Activated T-cell treated with anti-CD3 and anti-CD28 coated beads, Interleukin-2, amount 50 U/mL, for 24 hours (primary cell): Measurements from ENCODE around the gene STRA6.
A peak's percentile ranks its signal among the peaks of the same experiment; 100 is the strongest.

Experiments used
- DNase-seq: peaks from one replicate; pipeline ENCODE4 v3.0.0-alpha.2; 2020
- H3K27ac Mint-ChIP-seq: 2 replicates; pipeline ENCODE4 v1.8.0; 2020; ENCODE audit warnings: mild to moderate bottlenecking, mixed read lengths
- H3K27me3 Mint-ChIP-seq: 2 replicates; pipeline ENCODE4 v1.8.0; 2020; ENCODE audit warnings: mixed read lengths
- H3K36me3 Mint-ChIP-seq: 2 replicates; pipeline ENCODE4 v1.8.0; 2020; ENCODE audit warnings: low read depth, mixed read lengths
- H3K4me1 Mint-ChIP-seq: 2 replicates; pipeline ENCODE4 v1.8.0; 2020; ENCODE audit warnings: low read depth, mixed read lengths
- H3K4me3 Mint-ChIP-seq: 2 replicates; pipeline ENCODE4 v1.8.0; 2020; ENCODE audit warnings: mild to moderate bottlenecking, moderate library complexity, mixed read lengths
- H3K9me3 Mint-ChIP-seq: 2 replicates; pipeline ENCODE4 v1.8.0; 2020; ENCODE audit warnings: mixed read lengths

The STRA6 gene

GRCh38 chr15:74233851-74234597 lies 31.4 kb upstream of the STRA6 start:
- DNase-seq = no peak
- Mint-ChIP-seq H3K9me3 (no peaks in the 10 kb centered on the region), H3K27ac (no peak overlapping the region), H3K27me3 (no peaks in the 10 kb centered on the region), H3K36me3 (no peaks in the 10 kb centered on the region), H3K4me3 (no peak overlapping the region), H3K4me1 (no peaks in the 10 kb centered on the region)

GRCh38 chr15:74233373-74233772 lies 30.8 kb upstream of the STRA6 start:
- Mint-ChIP-seq H3K9me3 (no peaks in the 10 kb centered on the region), H3K27ac (no peak overlapping the region), H3K27me3 (no peaks in the 10 kb centered on the region), H3K36me3 (no peaks in the 10 kb centered on the region), H3K4me1 (no peaks in the 10 kb centered on the region), H3K4me3 (no peak overlapping the region)
- no peak for DNase-seq

GRCh38 chr15:74231475-74231874 lies 28.9 kb upstream of the STRA6 start:
- no peak for DNase-seq
- H3K27me3 Mint-ChIP-seq = peaks cover 7% of the 10 kb centered on the region
- H3K4me1 Mint-ChIP-seq = no peaks in the 10 kb centered on the region
- H3K9me3 Mint-ChIP-seq = no peaks in the 10 kb centered on the region
- no peak overlapping the region for H3K4me3 Mint-ChIP-seq
- H3K36me3 Mint-ChIP-seq = no peaks in the 10 kb centered on the region
- H3K27ac Mint-ChIP-seq = no peak overlapping the region

GRCh38 chr15:74229686-74230085 lies 27.1 kb upstream of the STRA6 start:
- no peaks in the 10 kb centered on the region for H3K9me3 Mint-ChIP-seq
- no peak for DNase-seq
- H3K36me3 Mint-ChIP-seq = no peaks in the 10 kb centered on the region
- H3K4me1 Mint-ChIP-seq = no peaks in the 10 kb centered on the region
- peaks cover 10% of the 10 kb centered on the region for H3K27me3 Mint-ChIP-seq
- no peak overlapping the region for H3K27ac Mint-ChIP-seq
- H3K4me3 Mint-ChIP-seq = no peak overlapping the region

- Mint-ChIP-seq H3K27me3 (peaks cover 15% of the 10 kb centered on the region), H3K27ac (no peak overlapping the region), H3K36me3 (no peaks in the 10 kb centered on the region), H3K4me1 (peaks cover 2% of the 10 kb centered on the region), H3K9me3 (no peaks in the 10 kb centered on the region), H3K4me3 (no peak overlapping the region)
- no peak for DNase-seq
Measured at GRCh38 chr15:74228723-74229081, 26.1 kb upstream of the STRA6 start.

- DNase-seq = no peak
- no peaks in the 10 kb centered on the region for H3K36me3 Mint-ChIP-seq
- no peak overlapping the region for H3K4me3 Mint-ChIP-seq
- H3K9me3 Mint-ChIP-seq = no peaks in the 10 kb centered on the region
- no peak overlapping the region for H3K27ac Mint-ChIP-seq
- H3K27me3 Mint-ChIP-seq = peaks cover 19% of the 10 kb centered on the region
- peaks cover 5% of the 10 kb centered on the region for H3K4me1 Mint-ChIP-seq
Measured at GRCh38 chr15:74227968-74228722, 25.6 kb upstream of the STRA6 start.

- H3K4me1 Mint-ChIP-seq = peaks cover 5% of the 10 kb centered on the region
- peaks cover 24% of the 10 kb centered on the region for H3K27me3 Mint-ChIP-seq
- H3K4me3 Mint-ChIP-seq = no peak overlapping the region
- no peaks in the 10 kb centered on the region for H3K9me3 Mint-ChIP-seq
- no peak for DNase-seq
- no peaks in the 10 kb centered on the region for H3K36me3 Mint-ChIP-seq
- H3K27ac Mint-ChIP-seq = peak overlapping the region; percentile 47
Measured at GRCh38 chr15:74226761-74227540, 24.4 kb upstream of the STRA6 start.

- H3K9me3 Mint-ChIP-seq = no peaks in the 10 kb centered on the region
Measured at GRCh38 chr15:74225928-74226327, 23.3 kb upstream of the STRA6 start.

GRCh38 chr15:74222240-74223119 lies 19.9 kb upstream of the STRA6 start:
- Mint-ChIP-seq H3K36me3 (no peaks in the 10 kb centered on the region), H3K27ac (no peak overlapping the region), H3K4me3 (no peak overlapping the region), H3K9me3 (no peaks in the 10 kb centered on the region), H3K4me1 (peaks cover 5% of the 10 kb centered on the region), H3K27me3 (peaks cover 34% of the 10 kb centered on the region)
- DNase-seq = no peak

More at GRCh38 chr15:74225928-74226327, 23.3 kb upstream of the STRA6 start:
- H3K4me1 Mint-ChIP-seq = peaks cover 5% of the 10 kb centered on the region
- H3K36me3 Mint-ChIP-seq = no peaks in the 10 kb centered on the region
- H3K27ac Mint-ChIP-seq = no peak overlapping the region
- DNase-seq = no peak
- no peak overlapping the region for H3K4me3 Mint-ChIP-seq
- H3K27me3 Mint-ChIP-seq = peaks cover 29% of the 10 kb centered on the region

- Mint-ChIP-seq H3K27me3 (peaks cover 31% of the 10 kb centered on the region), H3K36me3 (no peaks in the 10 kb centered on the region), H3K4me1 (peaks cover 5% of the 10 kb centered on the region), H3K9me3 (no peaks in the 10 kb centered on the region), H3K4me3 (no peak overlapping the region), H3K27ac (no peak overlapping the region)
- no peak for DNase-seq
Measured at GRCh38 chr15:74221399-74222239, 19.0 kb upstream of the STRA6 start.

- H3K27ac Mint-ChIP-seq = no peak overlapping the region
- H3K4me3 Mint-ChIP-seq = no peak overlapping the region
- H3K36me3 Mint-ChIP-seq = no peaks in the 10 kb centered on the region
- DNase-seq = no peak
- H3K9me3 Mint-ChIP-seq = no peaks in the 10 kb centered on the region
- H3K27me3 Mint-ChIP-seq = peaks cover 30% of the 10 kb centered on the region
- H3K4me1 Mint-ChIP-seq = peaks cover 5% of the 10 kb centered on the region
Measured at GRCh38 chr15:74220475-74221248, 18.1 kb upstream of the STRA6 start.

- peaks cover 26% of the 10 kb centered on the region for H3K27me3 Mint-ChIP-seq
Measured at GRCh38 chr15:74217907-74218885, 15.6 kb upstream of the STRA6 start.

More at GRCh38 chr15:74217907-74218885, 15.6 kb upstream of the STRA6 start:
- DNase-seq = no peak
- H3K9me3 Mint-ChIP-seq = no peaks in the 10 kb centered on the region
- H3K4me3 Mint-ChIP-seq = no peak overlapping the region
- no peak overlapping the region for H3K27ac Mint-ChIP-seq
- no peaks in the 10 kb centered on the region for H3K36me3 Mint-ChIP-seq
- no peaks in the 10 kb centered on the region for H3K4me1 Mint-ChIP-seq
